Measurements from ENCODE around the gene CAPG.

GRCh38 chr2:85437488-85438200 is 27.5 kb upstream of the CAPG start:
- TF ChIP-seq CTCF (IDR thresholded peaks at IDR 0.05) (no peak), POLR2A (IDR thresholded peaks at IDR 0.05) (peak; percentile 81 to 96)

All from adrenal gland (tissue), 5 donors.